GM12872 (cell line): Measurements from ENCODE around the gene KCTD18.

Source experiments
- CTCF ChIP-seq: IDR thresholded peaks from 3 replicates; pipeline ENCODE4 v1.5.1; 2011; ENCODE audit warnings: low read depth, mild to moderate bottlenecking, low read length, moderate library complexity; ENCODE audit not compliant: insufficient read depth

KCTD18 gene

GRCh38 chr2:200502196-200502595 is 7.7 kb downstream of the KCTD18 start:
- no peak for TF ChIP-seq CTCF

GRCh38 chr2:200498402-200499162 is 11.3 kb downstream of the KCTD18 start:
- TF ChIP-seq CTCF, result no peak

GRCh38 chr2:200496696-200497095 is 13.2 kb downstream of the KCTD18 start:
- TF ChIP-seq CTCF, result no peak

GRCh38 chr2:200494048-200494447 is 15.8 kb downstream of the KCTD18 start:
- no peak for TF ChIP-seq CTCF

GRCh38 chr2:200492656-200493055 is 17.2 kb downstream of the KCTD18 start:
- TF ChIP-seq CTCF, result no peak

GRCh38 chr2:200490001-200490400 is 19.9 kb downstream of the KCTD18 start:
- TF ChIP-seq CTCF, result no peak

GRCh38 chr2:200488169-200488568 is 21.7 kb downstream of the KCTD18 start:
- no peak for TF ChIP-seq CTCF
